Mesenchymal stem cell (in vitro differentiated cells and primary cell): ENCODE data around the gene IL1RAPL2.

Experiments
- DNase-seq: peaks from one replicate; pipeline ENCODE4 v3.0.0-alpha.2; 2013
- H2AFZ ChIP-seq: one replicate; pipeline ENCODE4 v1.6.1; 2013; ENCODE audit warnings: low read depth, mild to moderate bottlenecking, control low read depth, inconsistent platforms, low read length, moderate library complexity
- H2AK5ac ChIP-seq: 2 replicates; pipeline ENCODE4 v1.6.1; 2013; ENCODE audit warnings: low read length, moderate library complexity, mild to moderate bottlenecking, inconsistent platforms; ENCODE audit not compliant: severe bottlenecking
- H2BK120ac ChIP-seq: one replicate; pipeline ENCODE4 v1.6.1; 2013; ENCODE audit warnings: low read depth, mild to moderate bottlenecking, inconsistent platforms, low read length, moderate library complexity
- H2BK12ac ChIP-seq, 2 experiments: one replicate each; pipeline ENCODE4 v1.6.1; 2013; ENCODE audit warnings: inconsistent platforms in 2 of 2, low read length in 2 of 2, mild to moderate bottlenecking in 2 of 2, moderate library complexity in 2 of 2, control low read depth in 1 of 2
- H2BK15ac ChIP-seq: one replicate; pipeline ENCODE4 v1.6.1; 2013; ENCODE audit warnings: mild to moderate bottlenecking, low read depth, inconsistent platforms; ENCODE audit not compliant: poor library complexity, severe bottlenecking
- H2BK5ac ChIP-seq: 2 replicates; pipeline ENCODE4 v1.6.1; 2013; ENCODE audit warnings: low read depth, mild to moderate bottlenecking, low read length, control low read depth, inconsistent platforms; ENCODE audit not compliant: poor library complexity, severe bottlenecking
- H3K14ac ChIP-seq, 2 experiments: one replicate each; pipeline ENCODE4 v1.6.1; 2013; ENCODE audit warnings: inconsistent platforms in 2 of 2, low read length in 2 of 2, control low read depth in 1 of 2, mild to moderate bottlenecking in 1 of 2, moderate library complexity in 1 of 2
- H3K18ac ChIP-seq, 2 experiments: one replicate each; pipeline ENCODE4 v1.6.1; 2013; ENCODE audit warnings: inconsistent platforms in 2 of 2, low read length in 2 of 2, control low read depth in 1 of 2, low read depth in 1 of 2, mild to moderate bottlenecking in 1 of 2
- H3K23ac ChIP-seq, 2 experiments: one replicate each; pipeline ENCODE4 v1.6.1; 2013; ENCODE audit warnings: inconsistent platforms in 2 of 2, low read length in 2 of 2, mild to moderate bottlenecking in 2 of 2, moderate library complexity in 2 of 2, control low read depth in 1 of 2
- H3K27ac ChIP-seq: 2 replicates; pipeline ENCODE4 v1.5.1; 2013; ENCODE audit warnings: mild to moderate bottlenecking, moderate library complexity, low read length, control low read depth, inconsistent platforms; ENCODE audit not compliant: poor library complexity, severe bottlenecking
- H3K27me3 ChIP-seq, 2 experiments: 2 replicates each; pipeline versions ENCODE4 v1.6.1 to v1.7.0; 2013; ENCODE audit warnings: low read length in 2 of 2, mild to moderate bottlenecking in 2 of 2, moderate library complexity in 2 of 2, control low read depth in 1 of 2, inconsistent platforms in 1 of 2; ENCODE audit not compliant: control insufficient read depth in 1 of 2, insufficient read depth in 1 of 2
- H3K36me3 ChIP-seq, 2 experiments: 2 replicates each; pipeline versions ENCODE4 v1.6.1 to v1.7.0; 2013; ENCODE audit warnings: low read length in 2 of 2, control low read depth in 1 of 2, inconsistent platforms in 1 of 2, low read depth in 1 of 2, mild to moderate bottlenecking in 1 of 2; ENCODE audit not compliant: insufficient read depth in 2 of 2, control insufficient read depth in 1 of 2
- H3K4ac ChIP-seq, 2 experiments: one replicate each; pipeline ENCODE4 v1.6.1; 2013; ENCODE audit warnings: inconsistent platforms in 2 of 2, low read length in 2 of 2, mild to moderate bottlenecking in 2 of 2, moderate library complexity in 2 of 2, control low read depth in 1 of 2, low read depth in 1 of 2
- H3K4me1 ChIP-seq: 2 replicates; pipeline ENCODE4 v1.6.1; 2013; ENCODE audit warnings: low read depth, low read length, control low read depth; ENCODE audit not compliant: control insufficient read depth, insufficient read depth
- H3K4me2 ChIP-seq: 2 replicates; pipeline ENCODE4 v1.6.1; 2013; ENCODE audit warnings: low read length, mild to moderate bottlenecking, inconsistent platforms; ENCODE audit not compliant: poor library complexity, severe bottlenecking
- H3K4me3 ChIP-seq, 2 experiments: 2 replicates each; pipeline versions ENCODE4 v1.5.1 to v1.7.0; 2013; ENCODE audit warnings: low read length in 2 of 2, mild to moderate bottlenecking in 2 of 2, control low read depth in 1 of 2, low read depth in 1 of 2; ENCODE audit not compliant: insufficient read depth in 1 of 2
- H3K79me1 ChIP-seq: replicated peaks from 2 replicates; pipeline ENCODE4 v1.6.1; 2013; ENCODE audit warnings: mild to moderate bottlenecking, control low read depth, low read length, inconsistent platforms; ENCODE audit not compliant: poor library complexity, severe bottlenecking
- H3K9ac ChIP-seq: 2 replicates; pipeline ENCODE4 v1.7.0; 2013; ENCODE audit warnings: mild to moderate bottlenecking, low read length, moderate library complexity
- H3K9me3 ChIP-seq: 2 replicates; pipeline ENCODE4 v1.7.0; 2013; ENCODE audit warnings: mild to moderate bottlenecking, low read length; ENCODE audit not compliant: control insufficient read depth
- H4K8ac ChIP-seq: one replicate; pipeline ENCODE4 v1.6.1; 2013; ENCODE audit warnings: inconsistent platforms, mild to moderate bottlenecking, low read length, moderate library complexity
- H4K91ac ChIP-seq: one replicate; pipeline ENCODE4 v1.6.1; 2013; ENCODE audit warnings: mild to moderate bottlenecking, low read length, inconsistent platforms
- WGBS: methylation state at CpG from one replicate; pipeline ENCODE4 v1.1.7; 2013; ENCODE audit warnings: mixed read lengths; 5-methylcytosine and 5-hydroxymethylcytosine counted together

IL1RAPL2 gene

GRCh38 chrX:105648732-105649131 is 1082.7 kb downstream of the IL1RAPL2 start:
- no peak overlapping the region for H3K4me3 ChIP-seq
- no peak overlapping the region for H3K14ac ChIP-seq
- H3K36me3 ChIP-seq: no peaks in the 10 kb centered on the region
- H3K27ac ChIP-seq: no peak overlapping the region
- no peak overlapping the region for H2AK5ac ChIP-seq
- H2AFZ ChIP-seq: no peak overlapping the region
- no peak overlapping the region for H4K91ac ChIP-seq
- 60% methylated on average over 1 of the region's 1 CpG for WGBS
- no peaks in the 10 kb centered on the region for H3K4me1 ChIP-seq
- no peak overlapping the region for H3K18ac ChIP-seq
- no peak overlapping the region for H2BK5ac ChIP-seq
- no peak overlapping the region for H2BK120ac ChIP-seq
- H3K9me3 ChIP-seq: no peaks in the 10 kb centered on the region
- H3K27me3 ChIP-seq: peaks cover 0 to 33% of the 10 kb centered on the region in 2 experiments
- H3K4ac ChIP-seq: no peak overlapping the region
- no peak overlapping the region for H3K9ac ChIP-seq
- H2BK12ac ChIP-seq: no peak overlapping the region
- no peak overlapping the region for H3K4me2 ChIP-seq
- DNase-seq: no peak
- no peak overlapping the region for H2BK15ac ChIP-seq
- H4K8ac ChIP-seq: no peak overlapping the region
- no peak overlapping the region for H3K23ac ChIP-seq
- H3K79me1 ChIP-seq: no peaks in the 10 kb centered on the region

- WGBS: no CpG with 5 or more reads among the region's 1 CpG
Observed at GRCh38 chrX:105650577-105650976, 1084.6 kb downstream of the IL1RAPL2 start.

GRCh38 chrX:105650986-105651385 is 1085.0 kb downstream of the IL1RAPL2 start:
- Histone ChIP-seq H3K79me1 (no peaks in the 10 kb centered on the region), H3K14ac (no peak overlapping the region), H3K4me2 (no peak overlapping the region), H3K4ac (no peak overlapping the region), H3K27me3 (peaks cover 0 to 33% of the 10 kb centered on the region in 2 experiments), H2AFZ (no peak overlapping the region), H2BK12ac (no peak overlapping the region), H3K18ac (no peak overlapping the region), H3K4me3 (no peak overlapping the region), H2BK15ac (no peak overlapping the region), H2BK5ac (no peak overlapping the region), H3K4me1 (no peaks in the 10 kb centered on the region), H3K9ac (no peak overlapping the region), H3K36me3 (no peaks in the 10 kb centered on the region), H2BK120ac (no peak overlapping the region), H3K23ac (no peak overlapping the region), H4K91ac (no peak overlapping the region), H4K8ac (no peak overlapping the region), H2AK5ac (no peak overlapping the region), H3K9me3 (no peaks in the 10 kb centered on the region), H3K27ac (no peak overlapping the region)
- WGBS: 86% methylated on average over 1 of the region's 2 CpGs
- no peak for DNase-seq

More at GRCh38 chrX:105650577-105650976, 1084.6 kb downstream of the IL1RAPL2 start:
- Histone ChIP-seq H2BK5ac (no peak overlapping the region), H3K79me1 (no peaks in the 10 kb centered on the region), H3K9ac (no peak overlapping the region), H3K18ac (no peak overlapping the region), H3K9me3 (no peaks in the 10 kb centered on the region), H2BK120ac (no peak overlapping the region), H2BK12ac (no peak overlapping the region), H3K27me3 (peaks cover 0 to 33% of the 10 kb centered on the region in 2 experiments), H3K4me2 (no peak overlapping the region), H2BK15ac (no peak overlapping the region), H3K27ac (no peak overlapping the region), H2AK5ac (no peak overlapping the region), H2AFZ (no peak overlapping the region), H4K8ac (no peak overlapping the region), H3K23ac (no peak overlapping the region), H3K14ac (no peak overlapping the region), H3K4me1 (no peaks in the 10 kb centered on the region), H4K91ac (no peak overlapping the region), H3K36me3 (no peaks in the 10 kb centered on the region), H3K4me3 (no peak overlapping the region), H3K4ac (no peak overlapping the region)
- no peak for DNase-seq

- Histone ChIP-seq H4K91ac (no peak overlapping the region), H3K27ac (no peak overlapping the region), H2BK12ac (no peak overlapping the region), H3K79me1 (no peaks in the 10 kb centered on the region), H3K14ac (no peak overlapping the region), H3K4me2 (no peak overlapping the region), H3K36me3 (no peaks in the 10 kb centered on the region), H4K8ac (no peak overlapping the region), H2BK15ac (no peak overlapping the region), H2AFZ (no peak overlapping the region), H3K18ac (no peak overlapping the region), H3K27me3 (peaks cover 0 to 24% of the 10 kb centered on the region in 2 experiments), H3K4me3 (no peak overlapping the region), H2BK120ac (no peak overlapping the region), H3K23ac (no peak overlapping the region), H3K4me1 (no peaks in the 10 kb centered on the region), H2AK5ac (no peak overlapping the region), H3K4ac (no peak overlapping the region), H3K9me3 (no peaks in the 10 kb centered on the region), H3K9ac (no peak overlapping the region), H2BK5ac (no peak overlapping the region)
- peak; percentile 44 for DNase-seq
- WGBS: no CpG with 5 or more reads among the region's 2 CpGs
Observed at GRCh38 chrX:105653891-105654290, 1087.9 kb downstream of the IL1RAPL2 start.
